SK-N-MC (cell line): ENCODE results near the gene PRSS56.

Source experiments
- DNase-seq: peaks from one replicate; pipeline ENCODE4 v3.0.0-alpha.2; 2011; ENCODE audit warnings: low read depth, low spot score
- H3K27ac ChIP-seq: fragments of 200-600 bp; sonication (generic); 2 replicates; pipeline ENCODE4 v1.5.1; 2016; ENCODE audit warnings: mixed run types
- H3K36me3 ChIP-seq: fragments of 200-600 bp; sonication (generic); 2 replicates; pipeline ENCODE4 v1.6.1; 2017; ENCODE audit warnings: antibody characterized with exemption, low read length, mixed read lengths; ENCODE audit not compliant: insufficient read depth
- H3K4me3 ChIP-seq: fragments of 200-600 bp; sonication (generic); 2 replicates; pipeline ENCODE4 v1.5.1; 2016
- H3K9ac ChIP-seq: fragments of 200-600 bp; sonication (generic); 2 replicates; pipeline ENCODE4 v1.8.0; 2017; ENCODE audit warnings: mixed run types, mixed read lengths; ENCODE audit not compliant: insufficient read length
- H3K9me3 ChIP-seq: fragments of 200-600 bp; sonication (generic); 2 replicates; pipeline ENCODE4 v1.6.1; 2017; ENCODE audit warnings: low read depth, mild to moderate bottlenecking, antibody characterized with exemption, low read length, moderate library complexity, mixed read lengths
- EZH2 ChIP-seq: fragments of 200-600 bp; sonication (generic); IDR thresholded peaks from one replicate; pipeline ENCODE4 v1.6.1; 2017; ENCODE audit warnings: antibody characterized with exemption
- FOXP2 ChIP-seq: optimal IDR thresholded peaks from 2 replicates; pipeline ENCODE3; 2011; ENCODE audit warnings: mild to moderate bottlenecking, moderate library complexity; ENCODE audit not compliant: insufficient read depth; ENCODE audit errors: extremely low read length, control extremely low read depth
- POLR2AphosphoS5 ChIP-seq: IDR thresholded peaks from 2 replicates; pipeline ENCODE4 v1.6.1; 2012; ENCODE audit warnings: mild to moderate bottlenecking, low read depth, low read length, borderline replicate concordance

PRSS56 gene

GRCh38 chr2:232519581-232520438, at the start of gene PRSS56:
Gene PRSS56, plus strand, starts transcription at chr2:232520388. Its CDS starts 211 bp downstream, at chr2:232520599.
- Histone ChIP-seq H3K36me3 (no peaks in the 10 kb centered on the region), H3K4me3 (no peak within 1 kb of the TSS), H3K9ac (no peak within 1 kb of the TSS), H3K27ac (no peak within 1 kb of the TSS), H3K9me3 (no peaks in the 10 kb centered on the region)
- TF ChIP-seq EZH2: no peak
- TF ChIP-seq POLR2AphosphoS5: no peak
- TF ChIP-seq FOXP2: no peak
- no peak for DNase-seq

- H3K36me3 ChIP-seq: no peaks in the 10 kb centered on the region
- H3K9ac ChIP-seq: no peak overlapping the region
- peak; percentile 61 for DNase-seq
- no peak overlapping the region for H3K27ac ChIP-seq
- H3K4me3 ChIP-seq: no peak overlapping the region
- no peak for TF ChIP-seq POLR2AphosphoS5
- TF ChIP-seq EZH2: no peak
- TF ChIP-seq FOXP2: no peak
- no peaks in the 10 kb centered on the region for H3K9me3 ChIP-seq
These were observed 46.7 kb upstream of the PRSS56 start for GRCh38 chr2:232473467-232473890.

GRCh38 chr2:232476045-232476444, 44.1 kb upstream of the PRSS56 start:
- no peak for DNase-seq

GRCh38 chr2:232476791-232477190, 43.4 kb upstream of the PRSS56 start:
- no peak overlapping the region for H3K27ac ChIP-seq
- no peak for DNase-seq
- H3K9me3 ChIP-seq: no peaks in the 10 kb centered on the region
- H3K36me3 ChIP-seq: no peaks in the 10 kb centered on the region
- H3K4me3 ChIP-seq: no peak overlapping the region
- no peak overlapping the region for H3K9ac ChIP-seq
- TF ChIP-seq EZH2 (no peak), POLR2AphosphoS5 (no peak), FOXP2 (no peak)

More at GRCh38 chr2:232476045-232476444, 44.1 kb upstream of the PRSS56 start:
- H3K9me3 ChIP-seq: no peaks in the 10 kb centered on the region
- no peaks in the 10 kb centered on the region for H3K36me3 ChIP-seq
- no peak overlapping the region for H3K27ac ChIP-seq
- no peak overlapping the region for H3K9ac ChIP-seq
- TF ChIP-seq EZH2: no peak
- no peak for TF ChIP-seq POLR2AphosphoS5
- no peak for TF ChIP-seq FOXP2
- H3K4me3 ChIP-seq: no peak overlapping the region

- Histone ChIP-seq H3K9ac (no peak overlapping the region), H3K36me3 (no peaks in the 10 kb centered on the region), H3K27ac (no peak overlapping the region), H3K9me3 (no peaks in the 10 kb centered on the region), H3K4me3 (no peak overlapping the region)
- no peak for DNase-seq
- no peak for TF ChIP-seq POLR2AphosphoS5
- TF ChIP-seq FOXP2: no peak
- TF ChIP-seq EZH2: no peak
These were observed 42.3 kb upstream of the PRSS56 start for GRCh38 chr2:232477751-232478510.

GRCh38 chr2:232478571-232479340, 41.4 kb upstream of the PRSS56 start:
- Histone ChIP-seq H3K4me3 (no peak overlapping the region), H3K9me3 (no peaks in the 10 kb centered on the region), H3K36me3 (no peaks in the 10 kb centered on the region), H3K9ac (no peak overlapping the region), H3K27ac (no peak overlapping the region)
- no peak for DNase-seq
- TF ChIP-seq POLR2AphosphoS5: no peak
- TF ChIP-seq EZH2: no peak
- TF ChIP-seq FOXP2: no peak

- Histone ChIP-seq H3K36me3 (no peaks in the 10 kb centered on the region), H3K9ac (no peak overlapping the region), H3K4me3 (no peak overlapping the region), H3K27ac (no peak overlapping the region), H3K9me3 (no peaks in the 10 kb centered on the region)
- TF ChIP-seq FOXP2 (no peak), POLR2AphosphoS5 (no peak), EZH2 (no peak)
- DNase-seq: no peak
These were observed 40.6 kb upstream of the PRSS56 start for GRCh38 chr2:232479341-232480200.
